HG02852 (cell line): ENCODE measurements around the gene TMUB1.
A peak's percentile ranks its signal among the peaks of the same experiment; 100 is the strongest.

ENCODE experiments used
- ATAC-seq: cut with Tn5 transposase; IDR thresholded peaks from one replicate; pipeline ENCODE4 v1.9.1; 2021; ENCODE audit warnings: mild to moderate bottlenecking, moderate library complexity; ENCODE audit not compliant: unreplicated experiment

The TMUB1 gene

DNA sequence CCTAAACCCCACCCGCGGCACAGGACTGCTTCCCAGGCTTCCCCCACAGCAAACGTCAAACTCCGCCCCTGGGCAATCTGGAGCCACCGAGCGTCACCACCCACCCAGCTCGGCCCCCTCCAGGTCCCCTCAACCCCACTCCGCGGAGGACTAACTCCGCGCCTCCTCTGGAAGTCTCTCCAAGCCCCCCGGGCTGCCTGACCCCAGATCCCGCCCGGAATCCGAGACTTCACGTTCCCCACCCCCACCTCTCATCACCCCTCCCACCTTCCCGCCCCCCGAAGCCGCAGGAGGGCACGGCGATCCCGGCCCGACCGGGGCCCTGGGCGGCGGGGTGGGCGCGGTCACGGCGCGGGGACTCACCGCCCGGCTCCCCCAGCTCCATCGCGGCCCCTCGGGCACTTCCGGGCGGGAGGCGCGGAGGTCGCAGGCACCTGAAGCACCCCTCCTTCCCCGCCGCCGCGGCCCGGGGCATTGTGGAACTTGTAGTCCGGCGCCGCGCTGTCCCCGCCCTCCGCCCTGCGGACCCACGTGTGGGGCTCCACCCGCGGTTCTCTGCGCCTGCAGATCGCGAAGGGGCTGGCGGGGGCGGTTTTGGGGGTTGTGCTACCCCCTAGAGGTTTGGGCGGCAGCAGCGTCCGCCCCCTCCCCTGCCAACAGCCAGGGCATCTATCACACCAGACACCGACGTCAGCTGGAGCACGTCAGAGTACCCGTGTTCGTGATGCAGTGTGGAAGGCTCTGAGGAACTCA is at the start of gene TMUB1:
Gene TMUB1, minus strand, starts transcription at position 423 of the 753 bp plus-strand sequence. CDS start 930 bp downstream, outside the sequence.
- peak; percentile 51 for ATAC-seq

- no peak for ATAC-seq
Observed at GRCh38 chr7:151132461-151133205, 49.3 kb upstream of the TMUB1 start.

- ATAC-seq = no peak
Observed at GRCh38 chr7:151131592-151132293, 48.5 kb upstream of the TMUB1 start.

GRCh38 chr7:151131224-151131591 is 47.9 kb upstream of the TMUB1 start:
- no peak for ATAC-seq

GRCh38 chr7:151130741-151131157 is 47.5 kb upstream of the TMUB1 start:
- ATAC-seq = no peak

GRCh38 chr7:151129960-151130591 is 46.8 kb upstream of the TMUB1 start:
- ATAC-seq = no peak

DNA sequence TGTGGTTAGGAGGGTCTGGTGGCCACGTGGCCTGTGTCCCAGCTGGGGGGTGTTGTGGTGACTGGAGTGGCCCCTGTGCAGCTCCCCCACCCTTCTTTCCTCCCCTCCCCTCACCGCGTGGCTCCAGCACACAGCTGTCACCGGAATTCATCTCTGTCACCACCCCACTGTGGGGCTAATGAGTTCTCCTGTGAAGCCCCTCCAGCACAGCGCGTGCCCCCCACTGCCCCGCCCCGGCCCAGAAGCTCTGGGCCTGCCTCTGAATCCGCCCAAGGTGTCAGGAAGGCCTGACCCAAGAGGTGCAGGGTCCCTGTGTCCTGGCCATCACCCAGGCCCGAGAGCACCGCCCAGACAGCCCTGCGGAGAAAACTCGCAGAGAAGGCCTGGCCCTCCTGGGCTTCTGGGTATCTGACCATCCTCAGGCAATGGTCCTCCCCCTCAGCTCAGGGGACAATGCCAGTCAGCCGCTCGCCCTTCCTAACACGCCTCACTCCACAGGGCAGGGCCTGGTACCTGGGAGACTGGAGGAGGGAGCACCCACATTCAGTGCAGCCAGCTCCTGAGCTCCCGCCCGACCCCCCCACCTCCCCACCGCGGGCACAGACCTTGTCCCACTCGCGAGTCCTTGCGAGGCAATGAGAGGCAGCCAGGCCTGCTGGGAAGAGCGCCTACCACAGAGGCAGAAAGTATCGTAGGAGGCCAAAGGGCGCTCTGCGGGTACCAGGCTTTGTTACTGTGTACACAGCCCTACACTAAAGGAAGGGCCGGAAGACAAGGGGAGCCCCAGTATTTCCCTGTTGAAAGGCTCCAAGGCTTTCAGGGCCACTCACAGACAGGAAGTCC is 46.0 kb upstream of the TMUB1 start:
- ATAC-seq = no peak

DNA sequence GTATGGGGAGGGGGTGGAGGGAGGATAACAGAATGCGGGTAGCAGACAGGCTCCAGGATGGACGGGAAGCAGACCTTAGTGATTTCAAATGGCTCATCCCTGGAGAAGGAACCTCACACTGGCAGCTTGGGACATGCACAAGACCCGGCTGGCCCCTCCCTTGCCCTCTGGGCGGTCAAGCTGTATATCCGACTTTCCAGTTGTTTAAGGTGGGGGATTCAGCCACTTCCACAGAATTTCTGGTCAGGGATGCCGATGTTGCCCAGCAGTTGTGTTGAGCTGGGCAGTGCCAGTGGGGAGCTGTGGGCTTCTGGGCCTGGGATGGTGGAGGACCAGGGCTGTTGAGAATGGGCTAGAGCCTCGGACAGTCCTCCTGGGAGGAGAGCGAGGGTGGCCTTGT is 45.4 kb upstream of the TMUB1 start:
- ATAC-seq = no peak

DNA sequence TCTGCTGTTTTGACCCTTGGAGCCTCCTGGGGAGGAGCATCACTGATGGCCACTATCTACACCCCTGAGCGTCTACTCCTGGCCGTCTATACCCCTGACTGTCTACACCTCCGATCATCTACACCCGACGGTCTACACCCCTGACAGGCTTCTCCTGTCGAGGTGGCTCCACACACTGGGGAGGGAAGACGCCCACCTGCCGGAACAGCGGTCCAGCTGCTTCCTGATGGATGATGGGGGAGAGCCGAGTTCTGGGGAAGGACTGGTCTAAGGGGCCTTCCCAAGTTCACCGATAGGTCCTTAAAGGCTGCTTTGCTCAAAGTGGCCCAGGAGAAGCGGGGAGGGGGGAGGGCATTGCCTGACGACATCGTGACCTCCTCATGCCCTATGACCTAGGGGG is 44.9 kb upstream of the TMUB1 start:
- ATAC-seq = no peak

GRCh38 chr7:151126491-151127137 is 43.3 kb upstream of the TMUB1 start:
- ATAC-seq = no peak

GRCh38 chr7:151125846-151126481 is 42.7 kb upstream of the TMUB1 start:
- ATAC-seq = no peak

GRCh38 chr7:151125470-151125845 is 42.2 kb upstream of the TMUB1 start:
- no peak for ATAC-seq

GRCh38 chr7:151124899-151125399 is 41.7 kb upstream of the TMUB1 start:
- ATAC-seq = no peak

- no peak for ATAC-seq
Observed at GRCh38 chr7:151124481-151124880, 41.2 kb upstream of the TMUB1 start.

DNA sequence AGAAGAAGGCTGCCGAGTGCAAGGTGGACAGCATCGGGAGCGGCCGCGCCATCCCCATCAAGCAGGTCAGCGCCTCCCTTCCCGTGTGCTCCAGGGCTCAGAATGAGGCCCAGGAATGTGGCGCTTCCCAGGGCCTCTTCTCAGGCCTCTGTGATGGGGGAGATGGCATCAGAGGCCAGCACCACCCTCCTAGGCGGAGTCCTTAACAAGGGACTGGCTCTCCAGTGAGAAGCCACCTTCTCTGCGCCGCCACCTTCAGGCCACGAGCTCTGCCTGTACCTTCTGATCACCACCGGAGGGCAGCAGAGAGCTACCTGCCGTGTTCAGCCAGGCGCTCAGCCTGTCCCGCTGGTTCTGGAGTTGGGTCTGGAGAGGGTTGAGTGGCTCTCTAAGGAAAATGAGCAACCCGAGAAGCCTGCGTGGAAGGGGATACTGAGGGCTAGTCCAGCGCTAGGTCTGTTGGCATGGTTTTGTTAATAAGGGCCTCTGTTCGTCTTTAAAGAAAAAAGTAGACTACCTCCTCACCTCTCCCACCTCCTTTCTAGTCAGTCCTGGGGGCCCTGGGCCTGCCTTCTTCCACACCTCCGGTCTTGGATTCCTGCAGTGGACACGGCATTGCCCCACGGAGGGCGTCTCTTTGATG is 40.6 kb upstream of the TMUB1 start:
- ATAC-seq = peak; percentile 86

GRCh38 chr7:151123158-151123821 is 40.0 kb upstream of the TMUB1 start:
- ATAC-seq = no peak

- no peak for ATAC-seq
Observed at GRCh38 chr7:151122796-151123157, 39.5 kb upstream of the TMUB1 start.

DNA sequence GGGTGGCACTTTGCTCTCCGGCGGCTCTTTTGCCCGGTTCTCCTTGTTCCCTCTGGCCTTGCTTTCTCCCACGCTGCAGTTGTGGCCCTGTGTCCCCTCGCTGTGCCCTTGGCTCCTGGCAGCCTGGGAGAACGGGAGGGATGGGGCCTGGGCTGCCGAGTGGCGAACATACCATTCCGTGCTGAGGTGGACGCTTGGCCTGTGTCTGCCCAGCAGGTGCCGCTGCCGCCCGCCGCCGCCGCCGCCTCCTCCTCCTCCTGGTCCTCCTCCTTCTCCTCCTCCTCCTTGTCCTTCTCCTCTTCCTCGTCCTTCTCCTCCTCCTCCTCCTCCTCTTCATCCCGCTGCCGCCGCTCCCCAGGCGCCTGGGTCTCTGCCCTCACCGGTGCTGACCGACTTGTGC is 39.0 kb upstream of the TMUB1 start:
- ATAC-seq = no peak
